ENCODE results near the gene PPP2R2D. TPM values are rescaled to one million over a fixed set of nuclear protein-coding genes. Genes with fewer than 3 reads are reported as not detected.

Gene PPP2R2D
- total RNA-seq, 6 experiments from 2014 or later = 10.9 to 16.6 (median 14.3) TPM

GRCh38 chr10:131994435-131994834 is 93.6 kb downstream of the PPP2R2D start:
- Histone ChIP-seq H3K4me1 (peaks cover 0 to 36% (median 16%) of the 10 kb centered on the region in 4 donors), H3K9me3 (no peaks in the 10 kb centered on the region), H3K4me3 (no peak overlapping the region), H3K27me3 (no peaks in the 10 kb centered on the region), H3K36me3 (no peaks in the 10 kb centered on the region), H3K27ac (no peak overlapping the region)
- 64% methylated on average over 3 of the region's 3 CpGs for WGBS (ENCODE audit: insufficient coverage, low coverage, low lambda C conversion rate, missing lambda C conversion rate)
- ATAC-seq (no peak), DNase-seq (no peak)
- intact Hi-C loops (cut with DNase I) = no loop called here
- TF ChIP-seq POLR2A (IDR thresholded peaks at IDR 0.05) (no peak), CTCF (IDR thresholded peaks at IDR 0.05) (no peak)

- Histone ChIP-seq H3K4me1 (peaks cover 0 to 37% (median 16%) of the 10 kb centered on the region in 4 donors), H3K27ac (peak overlapping the region; percentile 58 to 97 (median 85)), H3K36me3 (no peaks in the 10 kb centered on the region), H3K4me3 (no peak overlapping the region), H3K9me3 (no peaks in the 10 kb centered on the region), H3K27me3 (no peaks in the 10 kb centered on the region)
- DNase-seq = peak; percentile 69 to 90 (median 90)
- WGBS (ENCODE audit: insufficient coverage, low coverage, low lambda C conversion rate, missing lambda C conversion rate) = 40% methylated on average over 13 of the region's 16 CpGs
- intact Hi-C loops (cut with DNase I) = no loop called here
- TF ChIP-seq POLR2A (IDR thresholded peaks at IDR 0.05) (no peak), CTCF (IDR thresholded peaks at IDR 0.05) (no peak)
- ATAC-seq = peak; percentile 79 to 84 (median 82)
Measured at GRCh38 chr10:131996466-131997365, 95.9 kb downstream of the PPP2R2D start.

GRCh38 chr10:131997366-131998049 is 96.7 kb downstream of the PPP2R2D start:
- Histone ChIP-seq H3K9me3 (no peaks in the 10 kb centered on the region), H3K27ac (peak overlapping the region; percentile 58 to 97 (median 85)), H3K4me3 (no peak overlapping the region), H3K4me1 (peaks cover 0 to 37% (median 16%) of the 10 kb centered on the region in 4 donors), H3K27me3 (no peaks in the 10 kb centered on the region), H3K36me3 (no peaks in the 10 kb centered on the region)
- ATAC-seq (peak; percentile 80 to 86 (median 83)), DNase-seq (peak; percentile 73 to 87 (median 86))
- WGBS (ENCODE audit: insufficient coverage, low coverage, low lambda C conversion rate, missing lambda C conversion rate) = 16% methylated on average over 13 of the region's 13 CpGs
- intact Hi-C loops (cut with DNase I) = no loop called here
- no peak for TF ChIP-seq CTCF (IDR thresholded peaks at IDR 0.05)
- TF ChIP-seq POLR2A (IDR thresholded peaks at IDR 0.05) = no peak

- H3K4me3 ChIP-seq = no peak overlapping the region
- peak in 1 of 3 donors; percentile 71 for DNase-seq
- no peaks in the 10 kb centered on the region for H3K27me3 ChIP-seq
- no peaks in the 10 kb centered on the region for H3K9me3 ChIP-seq
- 27% methylated on average over 15 of the region's 15 CpGs for WGBS (ENCODE audit: insufficient coverage, low coverage, low lambda C conversion rate, missing lambda C conversion rate)
- H3K36me3 ChIP-seq = no peaks in the 10 kb centered on the region
- ATAC-seq = peak; percentile 23 to 49 (median 44)
- H3K4me1 ChIP-seq = peaks cover 0 to 37% (median 16%) of the 10 kb centered on the region in 4 donors
- peak overlapping the region; percentile 58 to 97 (median 85) for H3K27ac ChIP-seq
- no peak for TF ChIP-seq POLR2A (IDR thresholded peaks at IDR 0.05)
- no peak for TF ChIP-seq CTCF (IDR thresholded peaks at IDR 0.05)
- intact Hi-C loops (cut with DNase I) = no loop called here
Measured at GRCh38 chr10:131998050-131998844, 97.4 kb downstream of the PPP2R2D start.

All from right lobe of liver (tissue), 6 donors.